H9 (cell line): ENCODE data around the gene ARHGAP5. TPM values are rescaled to one million over a fixed set of nuclear protein-coding genes. Genes with fewer than 3 reads are reported as not detected.

Experiments used
- DNase-seq: peaks from one replicate; pipeline ENCODE4 v3.0.0-alpha.2; 2017
- H2AFZ ChIP-seq: one replicate; pipeline ENCODE4 v1.6.1; 2013; ENCODE audit warnings: mild to moderate bottlenecking, low read length, control low read depth, moderate library complexity
- H2AK5ac ChIP-seq: 2 replicates; pipeline ENCODE4 v1.6.1; 2013; ENCODE audit warnings: low read length, control low read depth, mixed read lengths; ENCODE audit not compliant: insufficient read length
- H2BK120ac ChIP-seq: one replicate; pipeline ENCODE4 v1.6.1; 2013; ENCODE audit warnings: low read depth, mild to moderate bottlenecking, low read length, control low read depth, inconsistent platforms; ENCODE audit not compliant: poor library complexity, severe bottlenecking
- H2BK12ac ChIP-seq: 2 replicates; pipeline ENCODE4 v1.6.1; 2013; ENCODE audit warnings: low read length, control low read depth, mixed read lengths, low read depth; ENCODE audit not compliant: insufficient read length
- H2BK15ac ChIP-seq: 2 replicates; pipeline ENCODE4 v1.6.1; 2013; ENCODE audit warnings: low read depth, low read length, control low read depth
- H2BK20ac ChIP-seq: one replicate; pipeline ENCODE4 v1.6.1; 2013; ENCODE audit warnings: low read depth, mild to moderate bottlenecking, low read length, control low read depth, inconsistent platforms; ENCODE audit not compliant: poor library complexity, severe bottlenecking
- H2BK5ac ChIP-seq: 2 replicates; pipeline ENCODE4 v1.6.1; 2013; ENCODE audit warnings: low read length, control low read depth, mixed read lengths; ENCODE audit not compliant: insufficient read length
- H3K14ac ChIP-seq: 2 replicates; pipeline ENCODE4 v1.6.1; 2013; ENCODE audit warnings: low read length, control low read depth; ENCODE audit not compliant: insufficient read depth
- H3K18ac ChIP-seq: 2 replicates; pipeline ENCODE4 v1.6.1; 2013; ENCODE audit warnings: low read depth, mild to moderate bottlenecking, mixed read lengths, low read length, control low read depth; ENCODE audit not compliant: insufficient read length
- H3K23ac ChIP-seq: 2 replicates; pipeline ENCODE4 v1.6.1; 2013; ENCODE audit warnings: low read length, control low read depth, mixed read lengths, low read depth; ENCODE audit not compliant: insufficient read length
- H3K23me2 ChIP-seq: 2 replicates; pipeline ENCODE4 v1.6.1; 2013; ENCODE audit warnings: low read depth, mild to moderate bottlenecking, mixed read lengths, low read length, control low read depth; ENCODE audit not compliant: insufficient read length, poor library complexity, severe bottlenecking
- H3K27ac ChIP-seq: 2 replicates; pipeline ENCODE4 v1.5.1; 2013; ENCODE audit warnings: low read length, control low read depth, mixed read lengths, low read depth; ENCODE audit not compliant: insufficient read length
- H3K27me3 ChIP-seq: 2 replicates; pipeline ENCODE4 v1.6.1; 2013; ENCODE audit warnings: low read length, control low read depth, inconsistent platforms; ENCODE audit not compliant: insufficient read depth
- H3K4ac ChIP-seq: 2 replicates; pipeline ENCODE4 v1.6.1; 2013; ENCODE audit warnings: low read depth, mild to moderate bottlenecking, control low read depth, inconsistent platforms, low read length, moderate library complexity
- H3K4me1 ChIP-seq: 2 replicates; pipeline ENCODE4 v1.6.1; 2013; ENCODE audit warnings: low read length, control low read depth, inconsistent platforms; ENCODE audit not compliant: insufficient read depth
- H3K4me2 ChIP-seq: 2 replicates; pipeline ENCODE4 v1.6.1; 2013; ENCODE audit warnings: low read length, control low read depth, mixed read lengths; ENCODE audit not compliant: insufficient read length, insufficient read depth
- H3K56ac ChIP-seq: 2 replicates; pipeline ENCODE4 v1.6.1; 2013; ENCODE audit warnings: low read depth, mild to moderate bottlenecking, mixed read lengths, low read length, control low read depth; ENCODE audit not compliant: insufficient read length
- H3K79me1 ChIP-seq: 2 replicates; pipeline ENCODE4 v1.6.1; 2013; ENCODE audit warnings: low read depth, mild to moderate bottlenecking, moderate library complexity, low read length, control low read depth, inconsistent platforms; ENCODE audit not compliant: insufficient read depth, poor library complexity, severe bottlenecking
- H3K79me2 ChIP-seq: 2 replicates; pipeline ENCODE4 v1.6.1; 2013; ENCODE audit warnings: low read length, control low read depth, inconsistent platforms; ENCODE audit not compliant: insufficient read depth
- H3K9ac ChIP-seq: 2 replicates; pipeline ENCODE4 v1.6.1; 2013; ENCODE audit warnings: low read length, control low read depth, mixed read lengths; ENCODE audit not compliant: insufficient read length; ENCODE audit errors: extremely low read depth
- H3K9me3 ChIP-seq: one replicate; pipeline ENCODE4 v1.6.1; 2013; ENCODE audit warnings: low read depth, low read length, inconsistent platforms; ENCODE audit not compliant: control insufficient read depth
- H3T11ph ChIP-seq: one replicate; pipeline ENCODE4 v1.6.1; 2013; ENCODE audit warnings: mild to moderate bottlenecking, low read length, control low read depth, inconsistent platforms
- H4K20me1 ChIP-seq: one replicate; pipeline ENCODE4 v1.6.1; 2013; ENCODE audit not compliant: control insufficient read depth, insufficient read length, insufficient read depth
- H4K5ac ChIP-seq: 2 replicates; pipeline ENCODE4 v1.6.1; 2013; ENCODE audit warnings: low read depth, mild to moderate bottlenecking, mixed read lengths, low read length, control low read depth; ENCODE audit not compliant: insufficient read length
- H4K8ac ChIP-seq: replicated peaks from 2 replicates; pipeline ENCODE4 v1.6.1; 2013; ENCODE audit warnings: low read length, control low read depth, mixed read lengths, low read depth; ENCODE audit not compliant: insufficient read length
- H4K91ac ChIP-seq: 2 replicates; pipeline ENCODE4 v1.6.1; 2013; ENCODE audit warnings: low read depth, mild to moderate bottlenecking, moderate library complexity, mixed read lengths, low read length, control low read depth; ENCODE audit not compliant: insufficient read length
- H3K27ac Mint-ChIP-seq, 3 experiments: 2 replicates in 2 of 3; 3 replicates in 1 of 3; pipeline ENCODE4 v1.8.0; 2020 to 2021; ENCODE audit warnings: mixed read lengths in 3 of 3, mild to moderate bottlenecking in 1 of 3, moderate library complexity in 1 of 3
- H3K27me3 Mint-ChIP-seq: 2 replicates; pipeline ENCODE4 v1.8.0; 2021; ENCODE audit warnings: low read depth, mild to moderate bottlenecking, moderate library complexity, mixed read lengths
- H3K36me3 Mint-ChIP-seq, 3 experiments: 2 replicates in 2 of 3; 3 replicates in 1 of 3; pipeline ENCODE4 v1.8.0; 2020 to 2021; ENCODE audit warnings: low read depth in 3 of 3, mixed read lengths in 3 of 3; ENCODE audit not compliant: insufficient read depth in 1 of 3
- H3K4me1 Mint-ChIP-seq, 2 experiments: 2 replicates each; pipeline ENCODE4 v1.8.0; 2020; ENCODE audit warnings: mixed read lengths in 2 of 2
- H3K4me3 Mint-ChIP-seq, 2 experiments: 2 replicates in 1 of 2; 3 replicates in 1 of 2; pipeline ENCODE4 v1.8.0; 2020 to 2021; ENCODE audit warnings: mild to moderate bottlenecking in 2 of 2, mixed read lengths in 2 of 2, moderate library complexity in 1 of 2
- H3K9me3 Mint-ChIP-seq, 2 experiments: 2 replicates in 1 of 2; 3 replicates in 1 of 2; pipeline ENCODE4 v1.8.0; 2020; ENCODE audit warnings: mild to moderate bottlenecking in 2 of 2, mixed read lengths in 2 of 2, moderate library complexity in 1 of 2
- CTCF ChIP-seq: fragments of 200-600 bp; sonication (generic); conservative IDR thresholded peaks from 3 replicates; pipeline ENCODE4 v1.8.0; 2021; ENCODE audit warnings: antibody characterized with exemption, mild to moderate bottlenecking
- WGBS: extraction: QIAGEN DNeasy Blood & Tissue Kit; methylation state at CpG from one replicate; pipeline ENCODE4 v1.1.7; 2013; ENCODE audit warnings: missing lambda C conversion rate, low lambda C conversion rate, mixed read lengths; ENCODE audit not compliant: insufficient read length; ENCODE audit errors: extremely low coverage; 5-methylcytosine and 5-hydroxymethylcytosine counted together
- total RNA-seq: library from RNA; stranded (reverse); gene quantifications from 2 replicates; pipeline ENCODE4 v1.2.1, GENCODE V29; 2021

ARHGAP5 gene
- total RNA-seq, 1 experiment from 2014 or later, result 73.8 TPM

- Histone ChIP-seq H3K4me2 (no peak overlapping the region), H2AFZ (no peak overlapping the region)
Observed at GRCh38 chr14:32206552-32206951, 129.4 kb downstream of the ARHGAP5 start.

More at GRCh38 chr14:32206552-32206951, 129.4 kb downstream of the ARHGAP5 start:
- no peak overlapping the region for H2BK5ac ChIP-seq
- H3K9me3 ChIP-seq, result no peaks in the 10 kb centered on the region
- no peak overlapping the region for H3K23ac ChIP-seq
- no peak overlapping the region for H3K18ac ChIP-seq
- H4K5ac ChIP-seq, result no peak overlapping the region
- H3K79me2 ChIP-seq, result no peaks in the 10 kb centered on the region
- no peak overlapping the region for H2BK15ac ChIP-seq
- no CpG with 5 or more reads among the region's 2 CpGs for WGBS
- no peaks in the 10 kb centered on the region for H4K20me1 ChIP-seq
- peaks cover 15% of the 10 kb centered on the region for H3K23me2 ChIP-seq
- DNase-seq, result no peak
- peaks cover 10% of the 10 kb centered on the region for H3K27me3 Mint-ChIP-seq
- H3K36me3 Mint-ChIP-seq, result no peaks in the 10 kb centered on the region
- H3K27me3 ChIP-seq, result no peaks in the 10 kb centered on the region
- H3K27ac Mint-ChIP-seq, result peak overlapping the region in 1 of 3 experiments; percentile 15; a peak in 2 of 7 replicates
- H3K14ac ChIP-seq, result no peak overlapping the region
- no peaks in the 10 kb centered on the region for H3K79me1 ChIP-seq
- no peak overlapping the region for H3K9ac ChIP-seq
- H4K91ac ChIP-seq, result no peak overlapping the region
- no peak overlapping the region for H2BK12ac ChIP-seq
- H4K8ac ChIP-seq, result no peak overlapping the region
- H2BK120ac ChIP-seq, result no peak overlapping the region
- H3K56ac ChIP-seq, result no peak overlapping the region
- no peak overlapping the region for H3K27ac ChIP-seq
- no peak overlapping the region for H3K4me3 Mint-ChIP-seq
- no peak overlapping the region for H3T11ph ChIP-seq
- no peak overlapping the region for H2AK5ac ChIP-seq
- no peak for TF ChIP-seq CTCF
- H2BK20ac ChIP-seq, result no peak overlapping the region
- no peaks in the 10 kb centered on the region; a peak in 1 of 5 replicates for H3K9me3 Mint-ChIP-seq
- H3K4me1 ChIP-seq, result no peaks in the 10 kb centered on the region
- H3K4me1 Mint-ChIP-seq, result peaks cover 21 to 24% of the 10 kb centered on the region in 2 experiments
- H3K4ac ChIP-seq, result no peak overlapping the region
